GM12878 (cell line): ENCODE results near the gene ANKRD13C. TPM values are rescaled to one million over a fixed set of nuclear protein-coding genes. Genes with fewer than 3 reads are reported as not detected.

Source experiments
- ATAC-seq: fragments of 200-7000 bp; cut with Tn5 transposase; 3 replicates; pipeline ENCODE4 v1.9.1; 2020; ENCODE audit warnings: mild to moderate bottlenecking, moderate library complexity
- BruUV-seq: library from RNA; stranded (reverse); fragments of 400-500 nt; replicated peaks from 2 replicates; lab custom pipeline; 2021; lab: Mats Ljungman, UMichigan
- CTCF ChIA-PET: fragments of 300-600 bp; sonication (Branson Sonifier 250); formaldehyde crosslinking; extraction: SDS; loops from one replicate; lab custom pipeline; 2021; ENCODE audit warnings: inconsistent platforms; lab: Yijun Ruan, JAX
- POLR2A ChIA-PET: fragments of 350-600 bp; formaldehyde crosslinking; extraction: SDS; loops from one replicate; lab custom pipeline; 2021; ENCODE audit warnings: inconsistent platforms; lab: Charles Lee
- RAD21 ChIA-PET: fragments of 300-600 bp; sonication (Branson Sonifier 250); formaldehyde crosslinking; loops from one replicate; lab custom pipeline; 2023; ENCODE audit warnings: antibody characterized with exemption; ENCODE audit not compliant: unreplicated experiment; lab: Charles Lee
- SMC1A ChIA-PET: fragments of 300-600 bp; sonication (Branson Sonifier 250); formaldehyde crosslinking; loops from one replicate; lab custom pipeline; 2023; ENCODE audit not compliant: unreplicated experiment, uncharacterized antibody; lab: Charles Lee
- DNase-seq: peaks from one replicate; pipeline ENCODE4 v3.0.0-alpha.2; 2011; ENCODE audit warnings: low read depth, low spot score
- FAIRE-seq: peaks from 3 replicates; lab custom pipeline; 2011; peaks lifted over from hg19 to GRCh38; lab: Jason Lieb, UNC
- H2AFZ ChIP-seq: 2 replicates; pipeline ENCODE4 v1.6.0; 2011; ENCODE audit warnings: low read depth, low read length, control low read depth; ENCODE audit not compliant: control insufficient read depth
- H3K27ac ChIP-seq: 2 replicates; pipeline ENCODE4 v1.5.1; 2011; ENCODE audit warnings: control low read depth; ENCODE audit not compliant: control insufficient read depth, insufficient read depth
- H3K27me3 ChIP-seq, 2 experiments: replicated peaks in 1 of 2; 2 replicates each; pipeline versions ENCODE4 v1.6.0 to v1.6.1; 2011; ENCODE audit warnings: low read length in 1 of 2; ENCODE audit not compliant: control insufficient read depth in 2 of 2, insufficient read depth in 2 of 2
- H3K36me3 ChIP-seq, 2 experiments: 2 replicates each; pipeline ENCODE4 v1.5.1; 2011; ENCODE audit warnings: low read length in 1 of 2; ENCODE audit not compliant: control insufficient read depth in 2 of 2, insufficient read depth in 2 of 2
- H3K4me1 ChIP-seq: 2 replicates; pipeline ENCODE4 v1.6.1; 2011; ENCODE audit warnings: mild to moderate bottlenecking, low read length, moderate library complexity, mixed read lengths; ENCODE audit not compliant: control insufficient read depth, insufficient read depth
- H3K4me2 ChIP-seq: 2 replicates; pipeline ENCODE4 v1.6.0; 2011; ENCODE audit warnings: control low read depth; ENCODE audit not compliant: control insufficient read depth, insufficient read depth
- H3K4me3 ChIP-seq: fragments of 200-600 bp; sonication (generic); 2 replicates; pipeline ENCODE4 v1.5.1; 2016
- H3K79me2 ChIP-seq: 2 replicates; pipeline ENCODE4 v1.6.0; 2011; ENCODE audit warnings: low read length; ENCODE audit not compliant: control insufficient read depth, insufficient read depth
- H3K9ac ChIP-seq: 2 replicates; pipeline ENCODE4 v1.8.0; 2011; ENCODE audit warnings: low read length, control low read depth, mixed read lengths; ENCODE audit not compliant: control insufficient read depth, insufficient read depth
- H3K9me3 ChIP-seq: replicated peaks from 3 replicates; pipeline ENCODE4 v1.5.1; 2011; ENCODE audit warnings: mild to moderate bottlenecking, low read length; ENCODE audit not compliant: control insufficient read depth, insufficient read depth
- H4K20me1 ChIP-seq: 2 replicates; pipeline ENCODE4 v1.6.0; 2011; ENCODE audit not compliant: control insufficient read depth, insufficient read depth
- ATF3 ChIP-seq: IDR thresholded peaks from 2 replicates; pipeline ENCODE4 v1.6.1; 2011; ENCODE audit warnings: low read depth, mild to moderate bottlenecking, low read length, moderate library complexity, borderline replicate concordance; ENCODE audit errors: extremely low read depth
- ATF7 ChIP-seq: fragments of 450-650 bp; IDR thresholded peaks from 2 replicates; pipeline ENCODE4 v1.6.1; 2016; ENCODE audit warnings: low read depth, mild to moderate bottlenecking
- HDGF ChIP-seq: fragments of 450-650 bp; IDR thresholded peaks from 2 replicates; pipeline ENCODE4 v1.6.1; 2016; ENCODE audit warnings: antibody characterized with exemption
- KDM1A ChIP-seq: fragments of 200-600 bp; sonication (generic); IDR thresholded peaks from 2 replicates; pipeline ENCODE4 v1.6.1; 2016; ENCODE audit warnings: borderline replicate concordance
- MYB ChIP-seq: fragments of 150-350 bp; IDR thresholded peaks from 2 replicates; pipeline ENCODE4 v1.6.1; 2014; ENCODE audit warnings: mild to moderate bottlenecking, low read depth, low read length, borderline replicate concordance
- NFYA ChIP-seq: IDR thresholded peaks from 2 replicates; pipeline ENCODE4 v1.6.1; 2011; ENCODE audit warnings: low read depth, mild to moderate bottlenecking, low read length, improper control_type of control experiment, borderline replicate concordance
- PAX8 ChIP-seq: fragments of 450-650 bp; IDR thresholded peaks from 2 replicates; pipeline ENCODE4 v1.6.1; 2017; ENCODE audit warnings: mild to moderate bottlenecking, moderate library complexity
- PBX3 ChIP-seq: IDR thresholded peaks from 2 replicates; pipeline ENCODE4 v1.6.1; 2011; ENCODE audit warnings: mild to moderate bottlenecking, low read depth, low read length, moderate library complexity; ENCODE audit not compliant: insufficient replicate concordance
- SMAD5 ChIP-seq: IDR thresholded peaks from 2 replicates; pipeline ENCODE4 v1.6.1; 2016; ENCODE audit warnings: antibody characterized with exemption, low read depth
- SMC3 ChIP-seq: IDR thresholded peaks from 2 replicates; pipeline ENCODE4 v1.6.1; 2011; ENCODE audit warnings: low read length, improper control_type of control experiment, borderline replicate concordance
- SP1 ChIP-seq: IDR thresholded peaks from one replicate; pipeline ENCODE4 v1.6.1; 2011; ENCODE audit warnings: low read depth, low read length
- SREBF2 ChIP-seq: IDR thresholded peaks from 2 replicates; pipeline ENCODE4 v1.6.1; 2012; ENCODE audit warnings: mild to moderate bottlenecking, low read length
- TBL1XR1 ChIP-seq: IDR thresholded peaks from 2 replicates; pipeline ENCODE4 v1.6.1; 2012; ENCODE audit warnings: low read depth, low read length, improper control_type of control experiment
- ZBTB40 ChIP-seq: fragments of 450-650 bp; IDR thresholded peaks from 2 replicates; pipeline ENCODE4 v1.6.1; 2016; ENCODE audit warnings: mild to moderate bottlenecking, moderate library complexity, borderline replicate concordance
- ZNF384 ChIP-seq: IDR thresholded peaks from 2 replicates; pipeline ENCODE4 v1.6.1; 2012; ENCODE audit warnings: low read depth, mild to moderate bottlenecking, low read length, improper control_type of control experiment, borderline replicate concordance
- in situ Hi-C: fragments of 300-500 bp; cut with MboI; formaldehyde crosslinking; loops from 9 replicates; pipeline ENCODE4 v1.14.3; 2018; ENCODE audit warnings: mixed read lengths
- intact Hi-C: fragments of 100-400 bp; cut with micrococcal nuclease; formaldehyde crosslinking; loops from one replicate; pipeline ENCODE4 v1.14.2; 2022; ENCODE audit not compliant: unreplicated experiment
- polyA plus RNA-seq, 11 experiments: library from polyadenylated mRNA; depleted of rRNA in 4 of 11; unstranded in 6 of 11; stranded (reverse) in 5 of 11; fragments of >200 nt; fragmentation: Nextera tagmentation in 4 of 11; fragmentation: Illumina TruSeq in 1 of 11; extraction: Ambion mirVana in 4 of 11; extraction: Trizol in 1 of 11; gene quantifications; 1 replicate in 1 of 11; 2 replicates in 10 of 11; pipeline versions ENCODE4 v1.2.1 to v1.2.3, GENCODE V29; 2011 to 2016; ENCODE audit warnings: inconsistent platforms in 2 of 11, missing spikeins in 2 of 11, low read depth in 1 of 11
- total RNA-seq, 4 experiments: library from RNA; depleted of rRNA in 3 of 4; stranded (reverse); fragments of >200 nt in 3 of 4; fragmentation: Illumina TruSeq in 1 of 4; extraction: Trizol in 1 of 4; gene quantifications; 2 replicates each; pipeline versions ENCODE4 v1.2.1 to v1.2.3, GENCODE V29; 2013 to 2021
- TF ChIP-seq, protein P1 (sequence below): IDR thresholded peaks from 2 replicates; pipeline ENCODE4 v1.6.1; 2011; ENCODE audit warnings: borderline replicate concordance, low read depth, mild to moderate bottlenecking, moderate library complexity, mixed read lengths, low read length; ENCODE audit not compliant: insufficient read depth; ENCODE audit errors: extremely low read length

ANKRD13C gene
- total and polyA plus RNA-seq, 10 of the 15 experiments (the other 5 are each of a cell fraction or from before 2014, with no cell fraction given) = 3.7 to 24.4 (median 14.1) TPM

DNA sequence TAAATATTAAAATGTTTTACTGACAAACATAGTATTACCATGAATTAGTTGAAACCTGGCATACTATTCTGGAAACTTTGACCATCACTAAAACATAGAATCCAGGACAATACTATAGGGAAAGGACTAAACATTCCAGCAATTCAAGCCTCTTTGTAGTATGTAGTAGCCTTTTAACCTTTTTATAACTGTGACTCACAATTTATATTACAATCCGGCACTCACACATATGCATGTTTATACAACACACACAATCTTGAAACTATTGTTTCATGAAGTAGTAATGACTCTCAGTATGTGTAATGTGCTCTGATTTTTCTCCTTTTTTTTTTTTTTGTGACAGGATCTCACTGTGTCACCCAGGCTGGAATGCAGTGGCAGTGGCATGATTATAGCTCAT is 64.3 kb downstream of the ANKRD13C start (continued):
- TF ChIP-seq ZBTB40 = no peak
- no peak for TF ChIP-seq MYB
- TF ChIP-seq ZNF384 = no peak
- no peak for TF ChIP-seq ATF7
- TF ChIP-seq TBL1XR1 = no peak
- no peak for TF ChIP-seq SP1
- TF ChIP-seq SMAD5 = no peak
- TF ChIP-seq, all 136 proteins: peak for 0

DNA sequence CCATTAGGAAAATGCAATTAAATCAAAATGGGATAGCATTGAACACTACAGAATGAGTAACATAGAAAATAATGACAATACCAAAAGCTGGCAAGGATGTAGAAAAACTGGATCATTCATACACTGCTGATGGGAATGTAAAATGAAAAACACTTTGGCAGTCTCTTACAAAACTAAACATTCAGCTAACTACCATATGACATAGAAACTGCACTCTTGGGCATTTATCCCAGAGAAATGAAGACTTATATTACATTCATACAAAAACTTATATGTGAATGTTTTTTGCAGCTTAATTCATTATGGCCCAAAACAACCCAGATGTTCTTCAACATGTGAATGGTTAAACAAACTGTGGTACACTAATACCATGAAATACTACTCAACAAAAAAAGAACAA is 66.4 kb downstream of the ANKRD13C start:
- H2AFZ ChIP-seq = no peak overlapping the region
- POLR2A ChIA-PET = no interaction called here
- SMC1A ChIA-PET = interaction anchor here (0.7 to 1.0 kb wide), 2 partner anchors 13 to 29 kb away, joined by 3 to 4 read pairs; no protein-coding TSS in a partner anchor
- CTCF ChIA-PET = interaction anchor here (1.1 to 1.4 kb wide), 2 partner anchors 14 to 34 kb away, joined by 3 read pairs; no protein-coding TSS in a partner anchor
- FAIRE-seq = no peak
- no peaks in the 10 kb centered on the region for H3K9me3 ChIP-seq
- H4K20me1 ChIP-seq = no peaks in the 10 kb centered on the region
- no peak overlapping the region for H3K4me3 ChIP-seq
- H3K79me2 ChIP-seq = no peaks in the 10 kb centered on the region
- no peak for ATAC-seq
- H3K27me3 ChIP-seq = no peaks in the 10 kb centered on the region
- no peaks in the 10 kb centered on the region for H3K4me1 ChIP-seq
- DNase-seq = no peak
- no TSS peak for BruUV-seq
- H3K27ac ChIP-seq = no peak overlapping the region
- no peak overlapping the region for H3K9ac ChIP-seq
- RAD21 ChIA-PET = no interaction called here
- intact Hi-C loops = no loop called here
- H3K36me3 ChIP-seq = peaks cover 0 to 6% of the 10 kb centered on the region in 2 experiments; a peak in 2 of 4 replicates
- in situ Hi-C loops = no loop called here
- H3K4me2 ChIP-seq = no peak overlapping the region
- TF ChIP-seq ATF3 = no peak
- no peak for TF ChIP-seq NFYA
- TF ChIP-seq PAX8 = no peak
- TF ChIP-seq HDGF = no peak
- TF ChIP-seq SMC3 = no peak
- no peak for TF ChIP-seq PBX3
- TF ChIP-seq, protein P1, sequence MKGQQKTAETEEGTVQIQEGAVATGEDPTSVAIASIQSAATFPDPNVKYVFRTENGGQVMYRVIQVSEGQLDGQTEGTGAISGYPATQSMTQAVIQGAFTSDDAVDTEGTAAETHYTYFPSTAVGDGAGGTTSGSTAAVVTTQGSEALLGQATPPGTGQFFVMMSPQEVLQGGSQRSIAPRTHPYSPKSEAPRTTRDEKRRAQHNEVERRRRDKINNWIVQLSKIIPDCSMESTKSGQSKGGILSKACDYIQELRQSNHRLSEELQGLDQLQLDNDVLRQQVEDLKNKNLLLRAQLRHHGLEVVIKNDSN = no peak
- TF ChIP-seq SREBF2 = no peak
- TF ChIP-seq KDM1A = no peak
